DMS79 treated with DMSO at 0.1 percent for 48 hours (cell line): ENCODE measurements around the gene OXLD1.

ENCODE experiments used
- DNase-seq: peaks from one replicate; lab custom pipeline; 2025; lab: John Stamatoyannopoulos, UW

OXLD1 gene

GRCh38 chr17:81666342-81667191, at the start of gene OXLD1, which contains the start of gene CCDC137:
Gene OXLD1 (minus strand): TSS chr17:81666605. CDS start chr17:81666577, 28 bp downstream.
Gene CCDC137 (plus strand): TSS chr17:81666737. CDS start chr17:81666767, 30 bp downstream.
- DNase-seq = peak; percentile 65

GRCh38 chr17:81715107-81715871, 48.9 kb upstream of the OXLD1 start:
- no peak for DNase-seq

- DNase-seq = no peak
These were observed 48.2 kb upstream of the OXLD1 start for GRCh38 chr17:81714412-81715106.

GRCh38 chr17:81713556-81714411, 47.4 kb upstream of the OXLD1 start:
- DNase-seq = no peak

- DNase-seq = no peak
These were observed 46.7 kb upstream of the OXLD1 start for GRCh38 chr17:81713004-81713555.

- peak; percentile 1 for DNase-seq
These were observed 46.1 kb upstream of the OXLD1 start for GRCh38 chr17:81712468-81713003.

- DNase-seq = peak; percentile 14
These were observed 45.5 kb upstream of the OXLD1 start, which contains the start of gene SLC25A10 for GRCh38 chr17:81711814-81712467. Gene SLC25A10 (plus strand): TSS chr17:81712284. CDS start chr17:81712427, 143 bp downstream.

- peak; percentile 5 for DNase-seq
These were observed 44.3 kb upstream of the OXLD1 start for GRCh38 chr17:81710514-81711308.

GRCh38 chr17:81708739-81709185, 42.4 kb upstream of the OXLD1 start:
- DNase-seq = no peak

- no peak for DNase-seq
These were observed 41.6 kb upstream of the OXLD1 start for GRCh38 chr17:81707725-81708646.

- DNase-seq = no peak
These were observed 40.6 kb upstream of the OXLD1 start for GRCh38 chr17:81706757-81707624.

GRCh38 chr17:81706232-81706611, 39.8 kb upstream of the OXLD1 start:
- no peak for DNase-seq

GRCh38 chr17:81705518-81706231, 39.3 kb upstream of the OXLD1 start:
- DNase-seq = no peak

- DNase-seq = no peak
These were observed 37.6 kb upstream of the OXLD1 start for GRCh38 chr17:81703747-81704654.
